Measurements from ENCODE around the gene MBTPS1. TPM values are rescaled to one million over a fixed set of nuclear protein-coding genes. Genes with fewer than 3 reads are reported as not detected.
A peak's percentile ranks its signal among the peaks of the same experiment; 100 is the strongest.

Gene MBTPS1
- polyA plus RNA-seq, 3 donors: 26.4 to 73.8 (median 28.0) TPM

GRCh38 chr16:84032458-84033178 is 84.1 kb downstream of the MBTPS1 start:
- Mint-ChIP-seq H3K4me1 (peaks cover 17% of the 10 kb centered on the region), H3K9me3 (peaks cover 21 to 42% (median 35%) of the 10 kb centered on the region in 7 donors)

GRCh38 chr16:84031556-84031955 is 85.2 kb downstream of the MBTPS1 start:
- H3K27me3 ChIP-seq (ENCODE audit: control insufficient read depth in 2 of 2, insufficient read depth in 2 of 2, low read length in 2 of 2): peaks cover 0 to 54% of the 10 kb centered on the region in 2 donors
- Mint-ChIP-seq H3K27ac (peak overlapping the region in 1 of 7 donors; percentile 74), H3K4me1 (peaks cover 17% of the 10 kb centered on the region), H3K27me3 (ENCODE audit: low read depth in 3 of 3) (peaks cover 67 to 81% (median 80%) of the 10 kb centered on the region in 3 donors), H3K9me3 (peaks cover 21 to 44% (median 34%) of the 10 kb centered on the region in 7 donors), H3K36me3 (peaks cover 6 to 12% of the 10 kb centered on the region in 2 donors), H3K4me3 (peak overlapping the region in 1 of 2 donors; percentile 81)
- DNase-seq: no peak
- H3K79me2 ChIP-seq (ENCODE audit: insufficient read depth, low read length): no peaks in the 10 kb centered on the region
- no peak overlapping the region for H3K4me2 ChIP-seq (replicated peaks; ENCODE audit: extremely low read depth, low read length, poor library complexity, severe bottlenecking)
- H3K9ac ChIP-seq (ENCODE audit: insufficient read depth, low read length, poor library complexity, severe bottlenecking): no peak overlapping the region
- 91% methylated on average over 13 of the region's 17 CpGs for WGBS (ENCODE audit: insufficient coverage)
- no peak overlapping the region for H3K27ac ChIP-seq (ENCODE audit: low read depth in 1 of 2, low read length in 2 of 2)
- H3K4me1 ChIP-seq (ENCODE audit: control insufficient read depth in 1 of 2, insufficient read depth in 2 of 2, low read length in 2 of 2): peaks cover 13 to 14% of the 10 kb centered on the region in 2 donors
- TF ChIP-seq CTCF (IDR thresholded peaks at IDR 0.05): no peak
- H3K9me3 ChIP-seq (replicated peaks in 1 of 2; ENCODE audit: control insufficient read depth in 1 of 2, insufficient read depth in 1 of 2, low read length in 2 of 2): peaks cover 30 to 31% of the 10 kb centered on the region in 2 donors
- H3K36me3 ChIP-seq (replicated peaks in 1 of 2; ENCODE audit: control insufficient read depth in 1 of 2, insufficient read depth in 2 of 2, low read length in 2 of 2): no peaks in the 10 kb centered on the region
- H3K4me3 ChIP-seq (replicated peaks in 1 of 3; ENCODE audit: low read depth in 2 of 3, low read length in 3 of 3): no peak overlapping the region
- no peak overlapping the region for H2AFZ ChIP-seq (ENCODE audit: insufficient read depth, low read depth, low read length, poor library complexity, severe bottlenecking)
- intact Hi-C loops (cut with micrococcal nuclease): no loop called here
- no peaks in the 10 kb centered on the region for H4K20me1 ChIP-seq (ENCODE audit: insufficient read depth, low read length)

More at GRCh38 chr16:84032458-84033178, 84.1 kb downstream of the MBTPS1 start:
- no peaks in the 10 kb centered on the region for H3K36me3 ChIP-seq (replicated peaks in 1 of 2; ENCODE audit: control insufficient read depth in 1 of 2, insufficient read depth in 2 of 2, low read length in 2 of 2)
- peaks cover 60 to 76% (median 72%) of the 10 kb centered on the region in 3 donors for H3K27me3 Mint-ChIP-seq (ENCODE audit: low read depth in 3 of 3)
- H3K27ac ChIP-seq (ENCODE audit: low read depth in 1 of 2, low read length in 2 of 2): no peak overlapping the region
- no peak overlapping the region for H3K4me3 ChIP-seq (replicated peaks in 1 of 3; ENCODE audit: low read depth in 2 of 3, low read length in 3 of 3)
- 68% methylated on average over 4 of the region's 15 CpGs for WGBS (ENCODE audit: insufficient coverage)
- H3K4me3 Mint-ChIP-seq: peak overlapping the region in 1 of 2 donors; percentile 35
- intact Hi-C loops (cut with micrococcal nuclease): no loop called here
- no peak for TF ChIP-seq CTCF (IDR thresholded peaks at IDR 0.05)
- H3K27me3 ChIP-seq (ENCODE audit: control insufficient read depth in 2 of 2, insufficient read depth in 2 of 2, low read length in 2 of 2): peaks cover 0 to 48% of the 10 kb centered on the region in 2 donors
- peaks cover 6 to 12% of the 10 kb centered on the region in 2 donors for H3K36me3 Mint-ChIP-seq
- no peaks in the 10 kb centered on the region for H4K20me1 ChIP-seq (ENCODE audit: insufficient read depth, low read length)
- H3K4me1 ChIP-seq (ENCODE audit: control insufficient read depth in 1 of 2, insufficient read depth in 2 of 2, low read length in 2 of 2): peaks cover 13 to 14% of the 10 kb centered on the region in 2 donors
- H2AFZ ChIP-seq (ENCODE audit: insufficient read depth, low read depth, low read length, poor library complexity, severe bottlenecking): no peak overlapping the region
- no peak for DNase-seq
- no peak overlapping the region for H3K4me2 ChIP-seq (replicated peaks; ENCODE audit: extremely low read depth, low read length, poor library complexity, severe bottlenecking)
- H3K79me2 ChIP-seq (ENCODE audit: insufficient read depth, low read length): no peaks in the 10 kb centered on the region
- H3K27ac Mint-ChIP-seq: no peak overlapping the region
- H3K9me3 ChIP-seq (replicated peaks in 1 of 2; ENCODE audit: control insufficient read depth in 1 of 2, insufficient read depth in 1 of 2, low read length in 2 of 2): peaks cover 29 to 31% of the 10 kb centered on the region in 2 donors
- no peak overlapping the region for H3K9ac ChIP-seq (ENCODE audit: insufficient read depth, low read length, poor library complexity, severe bottlenecking)

Data from CD14-positive monocyte (primary cell).